Skin of body (tissue), 2 donors: ENCODE data around the gene WDR90. TPM values are rescaled to one million over a fixed set of nuclear protein-coding genes. Genes with fewer than 3 reads are reported as not detected.

Experiments
- DNase-seq: peaks from one replicate; lab custom pipeline; 2025; lab: John Stamatoyannopoulos, UW
- total RNA-seq: library from RNA; depleted of rRNA; stranded (reverse); fragments of >200 nt; gene quantifications from one replicate; pipeline ENCODE4 v1.2.3, GENCODE V29; 2014

WDR90 gene
- total RNA-seq, 1 donor from 2014 or later: 15.1 TPM

DNA sequence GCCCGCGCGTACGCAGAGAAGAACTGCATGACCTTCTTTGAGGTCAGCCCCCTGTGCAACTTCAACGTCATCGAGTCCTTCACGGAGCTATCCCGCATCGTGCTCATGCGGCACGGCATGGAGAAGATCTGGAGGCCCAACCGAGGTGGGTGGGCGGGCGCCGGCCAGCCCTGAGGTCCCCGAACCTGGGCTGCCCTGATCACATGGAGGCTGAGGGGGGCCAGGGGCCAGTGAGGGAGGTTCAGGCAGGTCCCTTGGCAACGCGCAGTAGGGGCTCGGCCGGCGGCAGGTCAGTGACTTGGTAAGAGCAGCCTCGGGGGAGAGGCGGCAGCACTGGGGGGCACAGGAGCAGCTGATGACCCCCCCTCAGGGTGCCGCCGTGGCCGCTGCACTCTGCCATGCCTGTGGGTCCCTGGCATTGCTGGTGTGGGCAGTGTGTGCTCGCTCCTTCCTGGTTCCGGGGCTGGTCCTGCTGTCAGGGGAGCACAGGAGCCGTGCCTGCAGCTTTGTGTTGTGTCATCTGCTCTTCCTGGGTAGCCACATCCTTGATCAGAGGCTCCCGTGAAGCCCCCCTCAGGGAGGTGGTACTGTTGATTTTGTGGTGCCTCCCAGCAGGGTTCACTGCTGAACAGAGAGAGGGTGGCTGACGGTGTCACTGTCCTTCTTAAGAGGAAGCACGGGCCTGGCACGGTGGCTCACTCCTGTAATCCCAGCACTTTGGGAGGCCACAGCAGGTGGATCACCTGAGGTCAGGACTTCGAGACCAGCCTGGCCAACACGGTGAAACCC, 23.0 kb upstream of the WDR90 start:
- DNase-seq: no peak

DNA sequence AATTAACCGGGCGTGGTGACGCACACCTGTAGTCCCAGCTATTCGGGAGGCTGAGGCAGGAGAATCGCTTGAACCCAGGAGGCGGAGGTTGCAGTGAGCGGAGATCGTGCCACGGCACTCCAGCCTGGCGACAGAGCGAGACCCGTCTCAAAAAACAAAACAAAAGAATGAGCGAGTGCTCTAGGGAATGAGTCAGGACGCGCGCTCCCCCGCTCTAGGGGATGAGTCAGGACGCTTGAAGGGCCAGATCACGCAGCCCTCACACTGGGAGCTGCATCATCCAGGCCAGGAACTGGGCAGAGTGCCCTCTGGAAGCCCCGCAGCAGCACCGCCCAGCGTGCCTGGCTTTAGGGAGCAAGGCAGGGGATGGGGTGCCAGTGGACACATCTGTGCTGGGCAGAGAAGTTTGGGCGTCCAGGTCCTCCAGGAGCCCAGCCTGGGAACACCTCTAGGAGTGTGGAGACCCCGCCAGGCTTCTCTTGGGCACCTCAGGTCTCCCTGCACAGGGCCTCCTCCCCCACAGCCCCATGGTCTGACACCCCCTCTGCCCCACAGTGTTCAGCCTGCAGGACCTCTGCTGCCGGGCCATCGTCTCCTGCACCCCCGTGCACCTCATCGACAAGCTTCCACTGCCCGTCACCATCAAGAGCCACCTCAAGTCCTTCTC, 22.2 kb upstream of the WDR90 start:
- DNase-seq: no peak

DNA sequence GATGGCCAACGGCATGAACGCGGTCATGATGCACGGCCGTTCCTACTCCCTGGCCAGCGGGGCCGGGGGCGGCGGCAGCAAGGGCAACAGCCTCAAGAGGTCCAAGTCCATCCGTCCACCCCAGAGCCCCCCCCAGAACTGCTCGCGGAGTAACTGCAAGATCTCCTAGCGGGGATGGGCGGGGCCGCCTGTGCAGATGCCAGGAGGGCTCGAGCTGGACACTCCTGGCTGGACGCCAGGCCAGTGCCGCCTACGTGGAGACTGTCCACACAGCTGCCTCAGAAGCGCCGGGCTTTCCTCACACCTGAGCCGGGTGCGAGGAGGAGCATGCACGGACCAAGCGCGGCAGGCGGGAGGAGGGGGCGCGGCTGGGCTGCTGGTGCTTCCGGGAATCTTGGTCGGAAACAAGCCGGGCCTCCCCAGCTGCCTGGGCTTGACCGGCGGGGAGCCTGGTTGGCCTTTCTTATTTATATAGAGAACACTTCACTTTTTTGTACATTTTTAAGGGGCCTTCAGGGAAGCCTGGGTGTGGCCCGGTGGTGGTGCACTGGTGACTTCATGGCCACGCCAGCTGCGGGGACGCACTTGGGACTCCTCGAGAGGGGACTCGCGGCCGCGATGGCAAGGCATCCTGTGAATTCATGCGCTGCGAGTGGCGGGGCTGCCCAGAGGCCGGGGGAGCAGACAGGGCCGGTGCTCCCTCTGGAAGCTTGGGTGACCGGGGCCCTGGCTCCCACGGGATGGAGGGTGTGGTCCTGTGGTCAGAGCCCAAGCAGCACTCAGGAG, 21.5 kb upstream of the WDR90 start:
- no peak for DNase-seq

DNA sequence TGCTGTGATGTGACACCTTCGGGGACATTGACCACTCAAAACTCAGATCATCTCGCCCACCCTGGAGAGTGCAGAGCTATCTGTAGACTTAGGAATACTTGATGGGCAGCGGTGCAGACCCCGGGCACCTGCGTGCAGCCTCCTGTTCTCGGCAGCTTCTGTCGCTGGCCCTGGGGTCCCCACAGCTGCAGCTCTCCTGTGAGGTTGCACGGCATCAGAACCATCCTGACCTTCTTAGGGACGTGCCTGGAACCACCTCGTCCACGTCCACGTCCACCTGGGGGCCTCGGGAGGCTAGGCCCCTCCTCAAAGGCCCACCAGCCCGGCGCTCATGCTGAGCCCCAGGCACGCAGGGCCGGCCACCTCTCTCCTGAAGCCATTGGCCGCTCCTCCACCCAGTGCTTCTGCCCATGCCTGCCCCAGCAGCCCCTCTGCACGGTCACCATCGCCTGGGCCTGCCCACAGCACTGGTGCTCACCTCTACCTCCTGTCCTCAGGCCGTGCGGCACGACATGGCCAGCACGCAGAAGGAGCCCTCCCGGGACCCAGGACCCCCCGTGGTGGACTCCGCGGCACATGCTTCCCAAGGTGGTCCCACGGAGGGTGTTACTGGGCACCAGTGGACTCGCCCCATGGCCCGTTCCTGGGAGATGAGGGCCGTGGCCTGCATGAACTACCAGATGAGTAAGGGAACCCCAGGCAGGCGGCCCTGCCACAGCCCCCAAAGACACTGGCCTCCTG, 20.7 kb upstream of the WDR90 start:
- DNase-seq: no peak

DNA sequence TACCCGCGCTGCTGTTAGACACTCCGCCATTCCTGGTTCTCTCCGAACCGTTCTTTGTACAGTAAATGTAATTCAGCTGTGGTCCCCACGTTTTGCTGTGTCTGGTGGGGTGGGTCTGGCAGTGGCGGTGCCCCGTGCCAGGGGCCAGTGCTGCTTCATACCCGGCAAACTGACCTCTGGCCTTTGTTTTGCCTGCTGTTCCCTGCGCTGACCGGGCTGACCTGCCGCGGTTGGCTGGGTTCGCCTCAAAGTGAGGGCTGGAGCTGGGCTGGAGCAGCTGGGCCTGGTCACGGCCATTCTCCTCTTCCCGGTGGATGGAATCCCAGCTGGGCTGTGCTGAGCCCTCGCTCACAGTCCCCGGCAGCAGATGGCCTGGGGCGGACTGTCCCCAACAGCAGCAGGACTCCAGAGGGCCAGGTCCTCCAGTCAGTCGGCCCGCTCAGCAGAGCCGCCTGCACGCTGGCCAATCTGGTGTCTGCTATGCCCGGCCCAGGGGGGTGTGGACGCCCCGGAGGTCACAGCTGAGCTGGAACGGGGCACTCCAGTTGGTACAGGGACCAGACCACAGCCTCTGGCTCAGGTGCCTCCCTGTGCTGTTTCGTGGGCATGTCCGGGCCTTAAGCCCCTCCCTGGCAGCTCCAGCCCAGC, 19.9 kb upstream of the WDR90 start:
- no peak for DNase-seq

DNA sequence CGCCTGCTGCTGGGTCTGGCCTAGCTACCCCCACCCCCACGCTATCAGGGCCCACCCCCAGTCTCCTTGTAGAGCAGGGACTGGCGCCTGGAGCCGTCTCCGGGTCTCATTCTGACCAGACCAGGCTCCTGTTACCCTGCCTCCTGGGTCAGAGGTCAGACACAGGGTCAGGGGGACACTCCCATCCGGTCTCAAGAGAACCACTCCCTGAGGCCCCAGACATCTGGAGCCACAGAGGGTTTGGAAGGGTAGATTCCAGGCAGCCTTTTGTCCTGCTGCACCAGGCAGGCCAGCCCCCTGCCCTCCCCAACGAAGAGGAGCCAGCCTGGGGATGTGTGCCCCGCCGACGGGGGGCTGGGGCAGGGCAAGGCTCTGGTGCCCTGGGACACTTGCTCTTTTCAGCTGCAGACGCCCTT, 19.3 kb upstream of the WDR90 start:
- no peak for DNase-seq

DNA sequence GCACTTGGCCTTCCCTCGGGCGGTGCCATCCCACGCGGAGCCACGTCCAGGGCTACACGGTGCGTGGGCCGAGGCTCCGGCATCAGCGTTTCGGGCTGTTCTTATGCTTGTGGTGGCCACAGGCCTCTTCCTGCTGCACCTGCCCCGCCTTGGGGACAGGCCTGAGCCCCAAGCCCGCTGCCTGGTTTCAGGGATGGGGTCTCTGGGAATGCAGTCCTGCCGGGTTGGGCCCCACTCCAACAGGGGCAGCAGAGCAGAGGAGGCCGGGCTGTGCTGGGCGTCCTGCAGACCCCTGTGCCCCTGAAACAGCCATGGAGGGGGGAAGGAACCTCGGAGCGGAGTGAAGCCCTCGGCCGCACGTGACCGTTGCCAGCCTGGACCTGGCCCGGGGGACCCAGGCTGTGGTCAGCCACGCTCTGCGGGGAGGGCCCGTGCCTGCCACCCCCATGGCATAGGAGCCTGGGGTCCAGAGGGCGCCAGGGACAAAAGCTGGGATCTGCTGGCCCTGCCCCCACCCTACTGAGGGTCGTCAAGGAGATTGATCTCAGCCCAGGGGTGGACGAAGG, 18.8 kb upstream of the WDR90 start:
- no peak for DNase-seq

DNA sequence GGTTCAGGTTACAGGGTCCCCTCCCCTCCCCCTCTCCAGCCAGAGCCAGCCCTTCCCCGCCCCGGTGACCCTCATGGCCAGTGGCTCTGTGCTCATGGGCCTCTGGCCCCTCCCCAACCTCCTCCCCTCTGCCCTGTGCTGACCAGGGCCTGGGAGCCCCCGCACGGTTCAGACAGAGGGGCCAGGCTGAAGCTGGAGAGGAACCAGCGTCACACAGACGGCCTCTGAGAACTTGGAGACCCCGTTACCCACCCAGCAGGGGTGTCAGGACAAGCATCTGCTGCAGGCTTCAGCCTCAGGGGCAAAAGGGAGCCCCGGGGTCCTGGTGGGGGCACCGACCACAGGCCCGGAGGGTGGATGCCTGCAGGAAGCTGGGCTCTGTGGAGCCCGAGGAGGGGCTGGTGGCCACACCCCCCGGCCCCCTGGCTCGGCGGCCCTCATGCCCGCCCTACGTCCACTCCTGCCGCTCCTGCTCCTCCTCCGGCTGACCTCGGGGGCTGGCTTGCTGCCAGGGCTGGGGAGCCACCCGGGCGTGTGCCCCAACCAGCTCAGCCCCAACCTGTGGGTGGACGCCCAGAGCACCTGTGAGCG, 18.3 kb upstream of the WDR90 start, which contains the start of gene WFIKKN1:
WFIKKN1 (plus strand) TSS at position 171 of the 591 bp plus-strand sequence; CDS start at position 440, 269 bp downstream.
- no peak for DNase-seq

DNA sequence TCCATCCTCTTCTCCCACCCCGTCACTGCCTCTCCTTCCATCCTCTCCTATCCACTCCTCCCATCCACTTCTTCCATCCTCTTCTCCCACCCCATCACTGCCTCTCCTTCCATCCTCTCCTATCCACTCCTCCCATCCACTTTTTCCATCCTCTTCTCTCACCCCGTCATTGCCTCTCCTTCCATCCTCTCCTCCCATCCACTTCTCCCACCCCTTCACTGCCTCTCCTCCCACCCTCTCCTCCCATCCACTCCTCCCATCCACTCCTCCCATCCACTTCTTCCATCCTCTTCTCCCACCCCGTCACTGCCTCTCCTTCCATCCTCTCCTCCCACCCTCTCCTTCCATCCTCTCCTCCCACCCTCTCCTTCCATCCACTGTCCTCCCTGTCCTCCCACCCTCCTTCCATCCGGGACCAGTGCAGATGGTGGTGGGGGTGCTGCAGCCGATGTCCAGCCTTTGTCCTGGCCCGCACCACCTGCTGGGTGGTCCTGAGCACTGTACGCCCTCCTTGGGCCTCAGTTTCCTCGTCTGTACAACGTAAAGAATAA, 17.3 kb upstream of the WDR90 start:
- DNase-seq: no peak

DNA sequence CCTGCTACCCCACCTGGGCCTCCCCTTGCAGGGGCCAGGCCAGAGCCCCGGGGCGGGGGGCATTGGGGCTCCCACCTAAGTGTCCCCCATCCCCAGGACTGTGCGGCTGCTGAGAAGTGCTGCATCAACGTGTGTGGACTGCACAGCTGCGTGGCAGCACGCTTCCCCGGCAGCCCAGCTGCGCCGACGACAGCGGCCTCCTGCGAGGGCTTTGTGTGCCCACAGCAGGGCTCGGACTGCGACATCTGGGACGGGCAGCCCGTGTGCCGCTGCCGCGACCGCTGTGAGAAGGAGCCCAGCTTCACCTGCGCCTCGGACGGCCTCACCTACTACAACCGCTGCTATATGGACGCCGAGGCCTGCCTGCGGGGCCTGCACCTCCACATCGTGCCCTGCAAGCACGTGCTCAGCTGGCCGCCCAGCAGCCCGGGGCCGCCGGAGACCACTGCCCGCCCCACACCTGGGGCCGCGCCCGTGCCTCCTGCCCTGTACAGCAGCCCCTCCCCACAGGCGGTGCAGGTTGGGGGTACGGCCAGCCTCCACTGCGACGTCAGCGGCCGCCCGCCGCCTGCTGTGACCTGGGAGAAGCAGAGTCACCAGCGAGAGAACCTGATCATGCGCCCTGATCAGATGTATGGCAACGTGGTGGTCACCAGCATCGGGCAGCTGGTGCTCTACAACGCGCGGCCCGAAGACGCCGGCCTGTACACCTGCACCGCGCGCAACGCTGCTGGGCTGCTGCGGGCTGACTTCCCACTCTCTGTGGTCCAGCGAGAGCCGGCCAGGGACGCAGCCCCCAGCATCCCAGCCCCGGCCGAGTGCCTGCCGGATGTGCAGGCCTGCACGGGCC, 16.5 kb upstream of the WDR90 start:
- no peak for DNase-seq

DNA sequence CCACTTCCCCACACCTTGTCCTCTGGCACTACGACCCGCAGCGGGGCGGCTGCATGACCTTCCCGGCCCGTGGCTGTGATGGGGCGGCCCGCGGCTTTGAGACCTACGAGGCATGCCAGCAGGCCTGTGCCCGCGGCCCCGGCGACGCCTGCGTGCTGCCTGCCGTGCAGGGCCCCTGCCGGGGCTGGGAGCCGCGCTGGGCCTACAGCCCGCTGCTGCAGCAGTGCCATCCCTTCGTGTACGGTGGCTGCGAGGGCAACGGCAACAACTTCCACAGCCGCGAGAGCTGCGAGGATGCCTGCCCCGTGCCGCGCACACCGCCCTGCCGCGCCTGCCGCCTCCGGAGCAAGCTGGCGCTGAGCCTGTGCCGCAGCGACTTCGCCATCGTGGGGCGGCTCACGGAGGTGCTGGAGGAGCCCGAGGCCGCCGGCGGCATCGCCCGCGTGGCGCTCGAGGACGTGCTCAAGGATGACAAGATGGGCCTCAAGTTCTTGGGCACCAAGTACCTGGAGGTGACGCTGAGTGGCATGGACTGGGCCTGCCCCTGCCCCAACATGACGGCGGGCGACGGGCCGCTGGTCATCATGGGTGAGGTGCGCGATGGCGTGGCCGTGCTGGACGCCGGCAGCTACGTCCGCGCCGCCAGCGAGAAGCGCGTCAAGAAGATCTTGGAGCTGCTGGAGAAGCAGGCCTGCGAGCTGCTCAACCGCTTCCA, 15.7 kb upstream of the WDR90 start:
- no peak for DNase-seq

DNA sequence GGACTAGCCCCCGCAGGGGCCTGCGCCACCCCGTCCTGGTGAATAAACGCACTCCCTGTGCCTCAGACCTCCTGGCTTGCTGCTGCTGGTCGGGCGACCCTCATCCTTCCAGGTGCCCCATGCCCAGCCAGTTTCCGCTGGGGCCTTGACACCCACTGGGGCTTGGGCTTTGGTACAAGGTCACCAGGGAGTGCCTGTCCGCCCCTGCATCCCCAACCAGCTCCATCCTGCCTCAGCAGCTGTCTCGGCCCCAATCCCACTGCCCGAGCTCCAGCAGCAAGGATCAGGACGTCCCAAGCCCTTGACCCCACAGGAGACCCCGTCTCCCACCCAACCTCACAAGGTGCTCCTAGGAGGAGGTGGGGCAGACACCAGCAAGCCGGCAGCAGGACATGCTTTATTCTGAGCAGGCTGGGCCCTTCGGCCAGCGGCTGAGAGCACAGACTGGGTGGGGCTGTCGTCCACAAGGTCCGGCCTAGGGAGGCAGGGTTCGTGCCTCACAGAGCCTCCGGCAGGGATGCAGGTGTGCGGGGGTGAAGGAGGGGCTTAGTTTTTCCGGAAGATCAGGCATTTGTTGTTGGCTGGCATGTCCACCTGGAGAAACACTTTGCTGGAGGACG, 15.0 kb upstream of the WDR90 start:
- no peak for DNase-seq

DNA sequence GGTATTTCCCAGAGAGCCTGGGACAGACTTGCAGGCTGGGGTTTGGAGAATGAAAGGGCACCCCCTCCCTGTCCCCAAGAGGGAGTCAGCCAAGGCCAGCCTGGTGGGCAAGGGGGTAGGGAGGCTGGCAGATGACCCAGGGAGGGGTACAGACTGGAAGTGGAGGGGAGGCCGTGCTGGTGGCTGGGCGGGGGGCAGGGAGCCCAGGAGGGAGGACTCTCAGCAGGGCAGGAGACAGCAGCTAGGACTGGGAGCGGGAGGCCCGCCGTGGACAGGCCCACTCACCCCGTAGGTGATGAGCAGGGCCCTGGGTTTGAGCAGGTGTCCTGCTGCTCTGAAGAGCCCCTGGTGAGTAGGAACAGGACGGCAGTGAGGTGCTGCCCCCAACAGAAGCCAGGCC, 14.2 kb upstream of the WDR90 start:
- DNase-seq: no peak

DNA sequence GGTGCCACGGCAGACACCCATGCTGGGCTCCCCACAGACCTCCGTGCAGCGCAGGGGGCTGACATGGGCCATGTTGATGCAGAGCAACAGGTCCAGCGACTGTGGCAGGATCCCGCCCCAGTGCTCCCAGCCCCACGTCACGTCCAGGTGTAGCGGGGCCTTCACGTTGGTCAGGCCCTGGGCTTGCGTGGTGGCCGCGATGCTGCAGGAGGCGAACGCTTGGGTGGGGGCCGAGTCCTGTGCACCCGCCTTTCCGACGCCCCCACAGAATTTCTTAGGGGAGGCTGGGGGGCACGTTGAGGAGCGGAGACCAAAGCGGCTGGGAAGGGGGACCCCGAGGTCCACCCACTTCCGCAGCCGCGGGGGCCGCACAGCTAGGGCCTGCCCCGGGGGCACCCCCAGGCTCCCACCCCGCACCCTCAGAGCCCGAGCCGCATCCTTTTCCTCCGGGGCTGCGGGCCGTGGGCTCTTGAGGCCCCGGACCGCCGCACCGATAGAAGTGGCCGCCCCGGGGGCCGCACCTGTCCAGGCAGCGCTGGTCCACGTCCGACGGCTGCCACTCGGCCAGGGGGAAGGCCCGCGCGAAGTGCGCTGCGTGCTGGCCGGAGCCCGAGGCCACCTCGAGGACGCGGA, 13.5 kb upstream of the WDR90 start:
- DNase-seq: no peak

DNA sequence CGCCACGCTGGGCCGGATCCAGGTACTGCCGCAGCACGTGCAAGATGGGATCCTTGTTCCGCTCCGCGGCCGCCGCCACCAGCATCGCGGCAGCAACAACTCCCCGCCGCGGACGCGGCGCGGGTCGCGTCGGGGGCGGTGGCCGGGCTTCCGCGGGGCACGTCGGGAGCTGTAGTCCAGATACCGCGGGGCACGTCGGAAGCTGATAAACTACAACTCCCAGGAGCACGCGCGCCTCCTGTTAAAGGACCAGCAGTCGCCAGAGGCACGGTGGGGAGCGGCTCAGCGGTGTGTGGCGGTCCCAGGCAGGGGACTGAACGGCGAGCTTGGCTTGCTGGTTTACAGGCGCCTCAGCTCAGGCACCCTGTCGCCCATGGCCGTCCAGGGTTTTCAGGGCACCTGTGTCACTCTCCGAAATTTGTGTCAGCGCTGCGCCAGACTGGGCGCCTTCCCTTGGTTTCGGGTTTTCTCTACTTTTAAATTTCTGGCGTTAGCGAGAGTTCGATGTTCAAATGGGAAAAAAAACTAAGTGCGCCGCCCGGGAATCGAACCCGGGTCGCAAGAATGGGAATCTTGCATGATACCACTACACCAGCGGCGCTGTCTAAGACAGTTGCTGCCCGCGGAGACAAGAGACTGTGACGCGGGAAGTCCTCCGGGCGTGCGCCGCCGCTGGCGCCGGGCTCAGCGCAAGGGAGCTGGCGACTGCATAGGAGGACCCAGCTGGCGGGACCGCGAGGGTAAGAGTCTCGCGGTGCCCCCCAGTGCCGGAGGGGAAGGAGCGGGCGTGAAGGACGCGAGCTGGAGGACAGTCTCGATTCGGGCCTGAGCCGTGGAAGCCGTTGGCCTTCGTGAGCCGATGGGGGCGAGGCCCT, 12.7 kb upstream of the WDR90 start, which contains the start of gene METTL26:
METTL26 (minus strand) TSS at position 100 of the 875 bp plus-strand sequence; CDS start at position 85, 15 bp downstream.
- peak; percentile 92 for DNase-seq
